ENCODE results near the gene PDE4B.

PDE4B gene

GRCh38 chr1:66275601-66276023, 482.9 kb downstream of the PDE4B start:
- TF ChIP-seq CTCF (IDR thresholded peaks at IDR 0.05; ENCODE audit: low read length, missing control alignments): no peak
- DNase-seq (ENCODE audit: low read depth): no peak
- no peak overlapping the region for H3K4me3 ChIP-seq (replicated peaks; ENCODE audit: low read depth, low read length)

- H3K4me3 ChIP-seq (replicated peaks; ENCODE audit: low read depth, low read length): no peak overlapping the region
- DNase-seq (ENCODE audit: low read depth): no peak
Measured at GRCh38 chr1:66276218-66276617, 483.5 kb downstream of the PDE4B start.

DNA sequence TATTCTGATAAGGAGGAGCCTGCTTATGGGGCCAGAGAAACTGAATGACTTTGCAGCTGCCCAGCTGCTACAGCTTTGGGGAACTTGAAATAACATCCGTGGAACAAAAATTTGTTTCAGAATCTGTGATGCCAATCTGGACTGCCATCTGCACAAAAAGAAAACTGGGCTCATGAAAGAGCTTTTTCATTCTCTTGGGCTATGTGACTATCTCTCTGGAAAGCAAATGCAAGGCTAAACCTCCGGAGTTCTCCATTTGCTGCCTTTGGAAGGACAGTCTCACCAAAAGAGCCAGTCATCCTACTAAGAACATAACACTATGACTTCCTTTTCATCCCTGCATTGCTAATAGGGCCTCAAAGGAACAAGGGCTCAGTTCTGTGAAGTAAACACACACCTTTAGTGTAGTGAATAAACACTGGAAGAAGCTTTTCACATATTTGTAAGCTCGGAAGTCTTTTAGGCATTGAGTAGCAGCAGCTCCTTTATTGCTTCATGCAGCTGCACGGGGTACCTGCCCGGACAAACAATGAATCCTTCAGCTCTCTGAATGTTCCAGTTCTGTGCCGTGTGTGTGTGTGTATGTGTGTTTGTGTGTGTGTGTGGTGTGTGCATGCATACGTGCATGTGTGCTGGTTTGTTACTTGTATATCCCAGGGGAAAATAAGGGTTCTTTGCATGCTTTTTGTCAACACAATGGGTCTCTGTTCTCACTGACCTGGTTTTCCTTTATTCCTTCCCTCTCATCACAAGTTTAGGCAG, 485.7 kb downstream of the PDE4B start:
- TF ChIP-seq CTCF (IDR thresholded peaks at IDR 0.05; ENCODE audit: low read length, missing control alignments): no peak
- no peak for DNase-seq (ENCODE audit: low read depth)
- no peak overlapping the region for H3K4me3 ChIP-seq (replicated peaks; ENCODE audit: low read depth, low read length)

More at GRCh38 chr1:66276218-66276617, 483.5 kb downstream of the PDE4B start:
- TF ChIP-seq CTCF (IDR thresholded peaks at IDR 0.05; ENCODE audit: low read length, missing control alignments): no peak

GRCh38 chr1:66281808-66282207, 489.1 kb downstream of the PDE4B start:
- no peak for TF ChIP-seq CTCF (IDR thresholded peaks at IDR 0.05; ENCODE audit: low read length, missing control alignments)
- H3K4me3 ChIP-seq (replicated peaks; ENCODE audit: low read depth, low read length): no peak overlapping the region
- no peak for DNase-seq (ENCODE audit: low read depth)

DNA sequence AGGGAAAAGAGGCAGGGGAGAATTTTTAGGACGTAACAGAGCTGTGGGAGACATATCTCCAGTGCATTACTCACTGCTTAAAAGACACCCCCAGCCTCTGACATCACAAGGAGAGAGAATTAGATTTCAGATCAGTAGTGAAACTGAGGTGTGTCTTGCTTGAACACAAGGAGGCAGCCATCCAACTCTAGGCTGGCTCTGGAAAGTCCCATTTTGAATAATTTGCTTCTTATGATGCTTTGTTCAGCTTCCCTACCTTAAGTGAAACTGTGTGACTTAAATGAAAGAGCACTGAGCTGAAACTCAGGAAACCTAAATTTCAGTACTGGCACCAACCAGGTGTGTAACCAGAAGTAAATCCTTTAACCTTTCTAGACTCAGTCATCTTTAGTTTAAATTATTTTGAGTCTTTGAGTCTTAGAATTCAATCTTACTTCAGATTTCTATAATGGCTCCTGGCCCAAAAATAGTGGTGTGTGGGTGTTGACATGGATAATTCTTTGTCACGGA, 489.7 kb downstream of the PDE4B start:
- TF ChIP-seq CTCF (IDR thresholded peaks at IDR 0.05; ENCODE audit: low read length, missing control alignments): peak; percentile 20
- peak; percentile 91 for DNase-seq (ENCODE audit: low read depth)
- H3K4me3 ChIP-seq (replicated peaks; ENCODE audit: low read depth, low read length): no peak overlapping the region

DNA sequence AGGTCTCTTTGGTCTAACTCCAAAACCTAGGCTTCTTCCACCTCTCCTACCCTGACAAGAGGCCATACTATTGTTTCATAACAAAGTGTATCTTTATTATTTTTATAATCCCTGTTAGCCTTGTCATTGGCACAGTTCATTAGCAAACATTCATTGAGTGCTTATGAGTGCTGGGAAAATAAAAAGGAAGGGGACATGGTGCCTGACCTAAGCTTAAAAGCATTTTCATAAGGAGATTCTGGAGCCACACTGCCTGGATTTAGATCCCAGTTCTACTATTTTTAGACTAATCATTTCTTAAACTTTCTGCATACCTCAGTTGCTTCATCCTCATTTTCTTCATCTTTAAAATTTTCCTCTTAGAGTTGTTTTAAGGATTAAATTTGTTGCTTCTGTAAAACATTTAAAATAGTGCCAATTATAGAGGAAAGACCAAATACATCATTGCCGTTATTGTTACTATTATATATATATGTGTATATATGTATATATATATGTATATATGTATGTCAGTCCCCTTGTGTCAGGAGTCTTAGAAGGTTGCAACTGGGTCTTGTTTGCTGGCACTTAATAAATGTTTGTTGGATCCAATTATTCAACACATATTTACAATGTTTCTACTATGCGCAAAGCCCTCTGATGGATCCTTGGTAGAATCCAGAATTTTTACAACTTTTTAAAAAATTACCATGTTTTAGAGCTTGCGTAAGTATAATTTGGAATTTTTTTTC, 490.4 kb downstream of the PDE4B start:
- TF ChIP-seq CTCF (IDR thresholded peaks at IDR 0.05; ENCODE audit: low read length, missing control alignments): no peak
- no peak overlapping the region for H3K4me3 ChIP-seq (replicated peaks; ENCODE audit: low read depth, low read length)
- DNase-seq (ENCODE audit: low read depth): no peak

Measured in fibroblast of pulmonary artery (primary cell).